Heart right ventricle (tissue), 16 donors: ENCODE results near the gene PRODH2. TPM values are rescaled to one million over a fixed set of nuclear protein-coding genes. Genes with fewer than 3 reads are reported as not detected.

Source experiments
- ATAC-seq, 8 donors: fragments of 200-7000 bp; cut with Tn5 transposase; one replicate each; pipeline ENCODE4 v1.9.1; 2020; ENCODE audit warnings: mild to moderate bottlenecking in 8 of 8, moderate library complexity in 8 of 8, moderate number of reproducible peaks in 1 of 8
- DNase-seq, 2 donors: peaks; one replicate each; pipeline ENCODE4 v3.0.0-alpha.2; 2020
- H3K27ac ChIP-seq, 10 donors: fragments of 200-600 bp; sonication (generic) in 2 of 10; one replicate each; pipeline versions ENCODE4 v1.5.0 to v1.8.0; 2020 to 2022; ENCODE audit warnings: mild to moderate bottlenecking in 3 of 10
- H3K27me3 ChIP-seq, 7 donors: fragments of 200-600 bp; one replicate each; pipeline ENCODE4 v1.8.0; 2021 to 2022; ENCODE audit warnings: mild to moderate bottlenecking in 2 of 7
- H3K36me3 ChIP-seq, 9 donors: fragments of 200-600 bp; sonication (generic) in 1 of 9; one replicate each; pipeline versions ENCODE4 v1.5.0 to v1.8.0; 2020 to 2022; ENCODE audit warnings: mild to moderate bottlenecking in 2 of 9
- H3K4me1 ChIP-seq, 9 donors: fragments of 200-600 bp; sonication (generic) in 1 of 9; one replicate each; pipeline versions ENCODE4 v1.5.0 to v1.8.0; 2020 to 2022; ENCODE audit warnings: mild to moderate bottlenecking in 4 of 9
- H3K4me3 ChIP-seq, 10 donors: fragments of 200-600 bp; sonication (generic) in 2 of 10; one replicate each; pipeline versions ENCODE4 v1.5.0 to v1.8.0; 2020 to 2022; ENCODE audit warnings: mild to moderate bottlenecking in 7 of 10, moderate library complexity in 2 of 10
- H3K9me3 ChIP-seq, 11 donors: fragments of 200-600 bp in 10 of 11; sonication (generic) in 2 of 11; one replicate each; pipeline versions ENCODE4 v1.5.0 to v1.8.0; 2013 to 2022; ENCODE audit warnings: mild to moderate bottlenecking in 2 of 11, control low read depth in 1 of 11, moderate library complexity in 1 of 11
- CTCF ChIP-seq, 9 donors: fragments of 200-600 bp; sonication (generic) in 2 of 9; IDR thresholded peaks; one replicate each; pipeline versions ENCODE4 v1.5.0 to v1.8.0; 2021 to 2022; ENCODE audit warnings: antibody characterized with exemption in 9 of 9, mild to moderate bottlenecking in 5 of 9, moderate library complexity in 1 of 9
- WGBS, 2 donors: extraction: QIAGEN DNeasy Blood & Tissue Kit; methylation state at CpG; one replicate each; pipeline ENCODE4 v1.1.7; 2013; ENCODE audit warnings: inconsistent platforms in 1 of 2; 5-methylcytosine and 5-hydroxymethylcytosine counted together
- intact Hi-C, 10 donors: fragments of 100-400 bp; cut with DNase I; formaldehyde crosslinking; loops; one replicate each; pipeline versions ENCODE4 v1.11.1 to v1.14.2; 2022
- polyA plus RNA-seq, 2 donors: library from polyadenylated mRNA; stranded (reverse); fragments of 200-250 nt; gene quantifications; one replicate each; pipeline ENCODE4 v1.2.3, GENCODE V29; 2013
- total RNA-seq, 10 donors: library from RNA; stranded (reverse); fragmentation: NEBNext Ultra II Directional in 3 of 10; extraction: Animal tissue kit (Norgen Biotek cat#: 25700) in 3 of 10; gene quantifications; one replicate each; pipeline versions ENCODE4 v1.2.1 to v1.2.4, GENCODE V29; 2021 to 2023
- donor health status: Arrhythmogenic right ventricular cardiomyopathy.
- donor health status: ischemic (EF 13 %, LVEDD 7.1; RV severe dilation, severe dysfunction).
- donor health status: healthy with polysubstance abuse.
- donor health status: DM: no; HTN: yes; CAD: no.
- donor health status: DM: no; HTN: no; CAD: no.
- donor health status: ischemic (EF 25% LVEDD 6.9; RV normal size, moderate dysfunction).
- donor health status: ischemic (EF 25% LVEDD 5.7; RV mildly dilated, moderate dysfunction).
- donor health status: healthy.
- donor health status: DM: yes; HTN: yes; CAD: no.
- donor health status: Ischemic cardiomyopathy.
- donor health status: ischemic (EF 35%, LVEDD 5.7; RV mildly dilated, moderate dysfunction).
- donor health status: nonischemic (EF 11% LVEDD 7.7; RV severe dilation, severe dysfunction).
- donor health status: DM: yes; HTN: yes; CAD: no.
- donor health status: PGD.
- donor health status: ischemic (EF 29% LVEDD 5.4; RV normal size, mild dysfunction).
- donor health status: nonischemic (EF 23%, LVEDD 6.1; RV moderate dilation, normal function).

PRODH2 gene
- total and polyA plus RNA-seq, 12 donors = not detected

- no peak overlapping the region for H3K4me3 ChIP-seq
- intact Hi-C loops = no loop called here
- no peaks in the 10 kb centered on the region for H3K4me1 ChIP-seq
- H3K27me3 ChIP-seq = no peaks in the 10 kb centered on the region
- H3K36me3 ChIP-seq = peaks cover 0 to 36% (median 0%) of the 10 kb centered on the region in 9 donors
- 61 to 69% methylated on average over 15 of the region's 15 CpGs for WGBS, 2 donors
- no peaks in the 10 kb centered on the region for H3K9me3 ChIP-seq
- DNase-seq (no peak), ATAC-seq (peak in 4 of 8 donors; percentile 3 to 27 (median 10))
- no peak overlapping the region for H3K27ac ChIP-seq
- no peak for TF ChIP-seq CTCF (IDR thresholded peaks at IDR 0.05)
These were observed 44.6 kb downstream of the PRODH2 start for GRCh38 chr19:35768082-35768421.

- no peak for DNase-seq
- peaks cover 0 to 41% (median 0%) of the 10 kb centered on the region in 9 donors for H3K36me3 ChIP-seq
- H3K27ac ChIP-seq = no peak overlapping the region
- no peak for TF ChIP-seq CTCF (IDR thresholded peaks at IDR 0.05)
- peak; percentile 9 to 71 (median 45) for ATAC-seq
- no peaks in the 10 kb centered on the region for H3K27me3 ChIP-seq
- no peak overlapping the region for H3K4me3 ChIP-seq
- 60 to 67% methylated on average over 32 to 34 of the region's 34 CpGs for WGBS, 2 donors
- H3K9me3 ChIP-seq = no peaks in the 10 kb centered on the region
- H3K4me1 ChIP-seq = no peaks in the 10 kb centered on the region
- intact Hi-C loops = no loop called here
These were observed 45.2 kb downstream of the PRODH2 start for GRCh38 chr19:35767288-35768081.

GRCh38 chr19:35766571-35767104, 46.0 kb downstream of the PRODH2 start:
- Histone ChIP-seq H3K27ac (no peak overlapping the region), H3K36me3 (peaks cover 0 to 50% (median 0%) of the 10 kb centered on the region in 9 donors), H3K4me1 (no peaks in the 10 kb centered on the region), H3K9me3 (no peaks in the 10 kb centered on the region), H3K27me3 (no peaks in the 10 kb centered on the region), H3K4me3 (no peak overlapping the region)
- no peak for TF ChIP-seq CTCF (IDR thresholded peaks at IDR 0.05)
- ATAC-seq = peak in 2 of 8 donors; percentile 4 to 33
- DNase-seq = no peak
- WGBS, 2 donors = 85 to 89% methylated on average over 11 of the region's 11 CpGs
- intact Hi-C loops = no loop called here

- 92 to 97% methylated on average over 17 of the region's 17 CpGs for WGBS, 2 donors
- Histone ChIP-seq H3K27me3 (no peaks in the 10 kb centered on the region), H3K4me1 (peaks cover 0 to 8% (median 0%) of the 10 kb centered on the region in 9 donors), H3K9me3 (peaks cover 0 to 3% (median 0%) of the 10 kb centered on the region in 11 donors), H3K4me3 (no peak overlapping the region), H3K27ac (no peak overlapping the region), H3K36me3 (peaks cover 0 to 65% (median 0%) of the 10 kb centered on the region in 9 donors)
- ATAC-seq (no peak), DNase-seq (no peak)
- intact Hi-C loops = no loop called here
- TF ChIP-seq CTCF (IDR thresholded peaks at IDR 0.05) = no peak
These were observed 48.0 kb downstream of the PRODH2 start for GRCh38 chr19:35764432-35765315.
